K562 (cell line): Measurements from ENCODE around the gene AMBP. TPM values are rescaled to one million over a fixed set of nuclear protein-coding genes. Genes with fewer than 3 reads are reported as not detected.

Source experiments
- ATAC-seq: fragments of 200-7000 bp; cut with Tn5 transposase; 3 replicates; pipeline ENCODE4 v1.9.1; 2020; ENCODE audit warnings: moderate library complexity
- BruUV-seq: library from RNA; stranded (reverse); fragments of 400-500 nt; replicated peaks from 2 replicates; lab custom pipeline; 2021; lab: Mats Ljungman, UMichigan
- CTCF ChIA-PET: fragments of 300-600 bp; formaldehyde crosslinking; extraction: SDS; loops from one replicate; lab custom pipeline; 2021; ENCODE audit warnings: low intra/inter-chr PET ratio; lab: Yijun Ruan, JAX
- POLR2A ChIA-PET: fragments of 300-600, 350-650 bp; sonication (Branson Sonifier 250); formaldehyde crosslinking; extraction: SDS; loops from one replicate; lab custom pipeline; 2021; ENCODE audit warnings: antibody characterized with exemption, inconsistent platforms; lab: Yijun Ruan, JAX
- DNase-seq, 4 experiments: peaks; one replicate each; pipeline versions ENCODE4 v3.0.0 to v3.0.0-alpha.2; 2011 to 2018; ENCODE audit warnings: low spot score in 3 of 4, mixed read lengths in 3 of 4; ENCODE audit errors: extremely low read depth in 1 of 4
- FAIRE-seq: peaks from 2 replicates; lab custom pipeline; 2011; peaks lifted over from hg19 to GRCh38; lab: Jason Lieb, UNC
- H2AFZ ChIP-seq: 2 replicates; pipeline ENCODE4 v1.6.0; 2011; ENCODE audit warnings: low read depth, low read length, control low read depth, inconsistent platforms
- H3K27ac ChIP-seq: fragments of 200-600 bp; 3 replicates; pipeline ENCODE4 v1.8.0; 2011; ENCODE audit warnings: low read depth, mild to moderate bottlenecking, control low read depth, inconsistent platforms, low read length, moderate library complexity, mixed read lengths; ENCODE audit errors: extremely low read depth
- H3K27me3 ChIP-seq, 2 experiments: fragments of 300-600 bp in 1 of 2; 2 replicates in 1 of 2; 3 replicates in 1 of 2; pipeline versions ENCODE4 v1.6.0 to v1.8.0; 2011; ENCODE audit warnings: inconsistent platforms in 2 of 2, low read length in 2 of 2, mild to moderate bottlenecking in 1 of 2, mixed read lengths in 1 of 2, moderate library complexity in 1 of 2; ENCODE audit not compliant: control insufficient read depth in 2 of 2, insufficient read depth in 2 of 2
- H3K36me3 ChIP-seq: fragments of 300-600 bp; 3 replicates; pipeline ENCODE4 v1.8.0; 2011; ENCODE audit warnings: mild to moderate bottlenecking, low read length, inconsistent platforms; ENCODE audit not compliant: control insufficient read depth, insufficient read depth
- H3K4me1 ChIP-seq, 2 experiments: fragments of 200-600 bp in 1 of 2; replicated peaks in 1 of 2; 2 replicates in 1 of 2; 3 replicates in 1 of 2; pipeline versions ENCODE4 v1.5.1 to v1.8.0; 2011; ENCODE audit warnings: inconsistent platforms in 2 of 2, low read length in 2 of 2, mild to moderate bottlenecking in 1 of 2, mixed read lengths in 1 of 2, moderate library complexity in 1 of 2; ENCODE audit not compliant: control insufficient read depth in 2 of 2, insufficient read depth in 2 of 2
- H3K4me2 ChIP-seq: 2 replicates; pipeline ENCODE4 v1.6.1; 2011; ENCODE audit warnings: low read length, control low read depth, inconsistent platforms, mixed read lengths; ENCODE audit not compliant: insufficient read depth
- H3K4me3 ChIP-seq: fragments of 200-600 bp; sonication (generic), shearing (Covaris generic); 2 replicates; pipeline ENCODE4 v1.5.1; 2016; ENCODE audit warnings: control low read depth, inconsistent platforms
- H3K79me2 ChIP-seq: fragments of 200-600 bp; 3 replicates; pipeline ENCODE4 v1.8.0; 2011; ENCODE audit warnings: low read length, inconsistent platforms; ENCODE audit not compliant: control insufficient read depth, insufficient read depth
- H3K9ac ChIP-seq, 2 experiments: 2 replicates each; pipeline versions ENCODE4 v1.6.0 to v1.6.1; 2011; ENCODE audit warnings: low read depth in 2 of 2, low read length in 2 of 2, control low read depth in 1 of 2, inconsistent platforms in 1 of 2, mild to moderate bottlenecking in 1 of 2, mixed read lengths in 1 of 2; ENCODE audit not compliant: insufficient read depth in 1 of 2
- H3K9me1 ChIP-seq: one replicate; pipeline ENCODE4 v1.6.0; 2011; ENCODE audit warnings: inconsistent platforms, mild to moderate bottlenecking, low read length, moderate library complexity; ENCODE audit not compliant: control insufficient read depth, insufficient read depth
- H3K9me3 ChIP-seq: replicated peaks from 2 replicates; pipeline ENCODE4 v1.5.1; 2011; ENCODE audit warnings: low read depth, low read length, inconsistent platforms; ENCODE audit not compliant: control insufficient read depth, insufficient read depth
- H4K20me1 ChIP-seq: replicated peaks from 2 replicates; pipeline ENCODE4 v1.6.1; 2011; ENCODE audit warnings: low read length, inconsistent platforms, mixed read lengths; ENCODE audit not compliant: control insufficient read depth, insufficient read depth
- BCLAF1 ChIP-seq, 2 experiments: fragments of 450-650 bp in 1 of 2; IDR thresholded peaks; 2 replicates each; pipeline ENCODE4 v1.6.1; 2011 to 2017; ENCODE audit warnings: low read depth in 2 of 2, antibody characterized with exemption in 1 of 2, borderline replicate concordance in 1 of 2, low read length in 1 of 2, mild to moderate bottlenecking in 1 of 2, mixed read lengths in 1 of 2; ENCODE audit not compliant: control insufficient read depth in 1 of 2
- EHMT2 ChIP-seq: fragments of 450-650 bp; IDR thresholded peaks from 2 replicates; pipeline ENCODE4 v1.6.1; 2018; ENCODE audit warnings: antibody characterized with exemption
- FUS ChIP-seq: fragments of 200-400 bp; formaldehyde crosslinking; optimal IDR thresholded peaks from 2 replicates; pipeline ENCODE3; 2017; ENCODE audit warnings: low read depth, low read length
- JUN ChIP-seq, 2 experiments: sonication (generic) in 1 of 2; formaldehyde crosslinking in 1 of 2; IDR thresholded peaks; 2 replicates each; pipeline versions ENCODE4 v1.6.1 to v1.8.0; 2012 to 2022; ENCODE audit warnings: borderline replicate concordance in 2 of 2, mild to moderate bottlenecking in 2 of 2, improper control_type of control experiment in 1 of 2, low read depth in 1 of 2, low read length in 1 of 2, missing genetic modification reagents in 1 of 2
- JUND ChIP-seq, 2 experiments: IDR thresholded peaks; 2 replicates in 1 of 2; 3 replicates in 1 of 2; pipeline ENCODE4 v1.6.1; 2011; ENCODE audit warnings: borderline replicate concordance in 2 of 2, low read depth in 2 of 2, low read length in 2 of 2, improper control_type of control experiment in 1 of 2, missing biosample characterization in 1 of 2, missing genetic modification characterization in 1 of 2, missing genetic modification reagents in 1 of 2
- WGBS: fragments of 100-300 bp; shearing (Covaris generic); methylation state at CpG from one replicate; pipeline ENCODE4 v1.1.6; 2016; ENCODE audit warnings: low coverage, mixed read lengths; ENCODE audit not compliant: insufficient coverage; ENCODE audit errors: missing lambda C conversion rate; 5-methylcytosine and 5-hydroxymethylcytosine counted together
- in situ Hi-C: fragments of 300-500 bp; cut with MboI; formaldehyde crosslinking; loops from 4 replicates; pipeline ENCODE4 v1.15.0; 2018; ENCODE audit warnings: inconsistent platforms, mixed read lengths
- intact Hi-C: fragments of 100-400 bp; cut with micrococcal nuclease; formaldehyde crosslinking; loops from 2 replicates; pipeline ENCODE4 v1.14.2; 2022
- polyA plus RNA-seq, 8 experiments: library from polyadenylated mRNA; depleted of rRNA in 4 of 8; stranded (reverse) in 5 of 8; unstranded in 3 of 8; fragments of >200 nt; fragmentation: Nextera tagmentation in 2 of 8; fragmentation: Illumina TruSeq in 1 of 8; extraction: Ambion mirVana in 2 of 8; extraction: Trizol in 1 of 8; gene quantifications; 2 replicates each; pipeline versions ENCODE4 v1.2.1 to v1.2.3, GENCODE V29; 2011 to 2014; ENCODE audit warnings: inconsistent platforms in 1 of 8, missing spikeins in 1 of 8
- total RNA-seq, 7 experiments: library from RNA; depleted of rRNA in 6 of 7; stranded (reverse); fragments of >200 nt in 6 of 7; fragmentation: Illumina TruSeq in 2 of 7; extraction: Trizol in 2 of 7; gene quantifications; 2 replicates each; pipeline versions ENCODE4 v1.2.1 to v1.2.3, GENCODE V29; 2011 to 2021; ENCODE audit warnings: low replicate concordance in 1 of 7

Gene AMBP
- total and polyA plus RNA-seq, 9 of the 15 experiments (the other 6 are each of a cell fraction or from before 2014, with no cell fraction given) = 1.3 TPM; not detected in 8

- no peak for DNase-seq
- H3K9me1 ChIP-seq = no peaks in the 10 kb centered on the region
- peaks cover 4 to 43% of the 10 kb centered on the region in 2 experiments; a peak in 3 of 5 replicates for H3K27me3 ChIP-seq
- no peak overlapping the region for H3K9ac ChIP-seq
- no TSS peak for BruUV-seq
- ATAC-seq = no peak
- 2% methylated on average over 7 of the region's 7 CpGs for WGBS
- H3K4me2 ChIP-seq = no peak overlapping the region
- no peaks in the 10 kb centered on the region for H4K20me1 ChIP-seq
- FAIRE-seq = no peak
- H3K4me1 ChIP-seq = no peaks in the 10 kb centered on the region
- intact Hi-C loops (no loop called here), in situ Hi-C loops (loop anchor here (10.0 kb wide), 1 partner anchor 196 kb away; no protein-coding TSS in a partner anchor)
- H3K27ac ChIP-seq = no peak overlapping the region
- no peaks in the 10 kb centered on the region for H3K9me3 ChIP-seq
- TF ChIP-seq FUS (no peak), JUND (IDR thresholded peaks at IDR 0.05; ENCODE audit: borderline replicate concordance, low read depth, low read length) (no peak), JUND (tag; IDR thresholded peaks at IDR 0.05; ENCODE audit: borderline replicate concordance, low read depth, low read length) (no peak), BCLAF1 (IDR thresholded peaks at IDR 0.05; ENCODE audit: borderline replicate concordance in 1 of 2, control insufficient read depth in 1 of 2, low read depth in 2 of 2, low read length in 1 of 2) (no peak), JUN (IDR thresholded peaks at IDR 0.05; ENCODE audit: borderline replicate concordance, low read depth, low read length) (no peak), JUN (CRISPR knock-in tag; IDR thresholded peaks at IDR 0.05; ENCODE audit: borderline replicate concordance) (no peak), EHMT2 (no peak)
- TF ChIP-seq, all 486 proteins: peak for 0
- Histone ChIP-seq H2AFZ (no peak overlapping the region), H3K4me3 (no peak overlapping the region), H3K36me3 (no peaks in the 10 kb centered on the region), H3K79me2 (no peaks in the 10 kb centered on the region)
- ChIA-PET POLR2A (interaction anchor here (0.6 to 1.6 kb wide), 3 partner anchors 11 to 209 kb away, joined by 3 to 4 read pairs (median 3); partner anchors contain the start of gene AMBP), CTCF (no interaction called here)
Observed at GRCh38 chr9:114088571-114089170, 10.6 kb upstream of the AMBP start.
